HEK293T (cell line): ENCODE data around the gene MYCBPAP.

ENCODE experiments used
- ARNT ChIP-seq: fragments of 450-650 bp; IDR thresholded peaks from 2 replicates; pipeline ENCODE4 v1.6.1; 2017; ENCODE audit warnings: mild to moderate bottlenecking
- CTBP1 ChIP-seq: fragments of 450-650 bp; IDR thresholded peaks from 2 replicates; pipeline ENCODE4 v1.6.1; 2016; ENCODE audit warnings: borderline replicate concordance
- ELF4 ChIP-seq: fragments of 450-650 bp; IDR thresholded peaks from 2 replicates; pipeline ENCODE4 v1.6.1; 2017; ENCODE audit warnings: antibody characterized with exemption
- FOXA1 ChIP-seq: fragments of 450-650 bp; IDR thresholded peaks from 2 replicates; pipeline ENCODE4 v1.6.1; 2016; ENCODE audit warnings: mild to moderate bottlenecking
- FOXK2 ChIP-seq: fragments of 450-650 bp; IDR thresholded peaks from 2 replicates; pipeline ENCODE4 v1.6.1; 2016; ENCODE audit warnings: mild to moderate bottlenecking
- FOXM1 ChIP-seq: fragments of 450-650 bp; IDR thresholded peaks from 2 replicates; pipeline ENCODE4 v1.6.1; 2017; ENCODE audit warnings: mild to moderate bottlenecking, borderline replicate concordance
- HDGF ChIP-seq: fragments of 450-650 bp; IDR thresholded peaks from 2 replicates; pipeline ENCODE4 v1.6.1; 2017; ENCODE audit warnings: antibody characterized with exemption, borderline replicate concordance
- L3MBTL2 ChIP-seq: fragments of 450-650 bp; conservative IDR thresholded peaks from 2 replicates; pipeline ENCODE4 v1.6.1; 2016; ENCODE audit warnings: mild to moderate bottlenecking
- LEF1 ChIP-seq: fragments of 450-650 bp; IDR thresholded peaks from 2 replicates; pipeline ENCODE4 v1.6.1; 2017; ENCODE audit warnings: mild to moderate bottlenecking, borderline replicate concordance
- PKNOX1 ChIP-seq: fragments of 450-650 bp; IDR thresholded peaks from 2 replicates; pipeline ENCODE4 v1.6.1; 2016
- SP1 ChIP-seq: fragments of 450-650 bp; IDR thresholded peaks from 2 replicates; pipeline ENCODE4 v1.6.1; 2017
- SUZ12 ChIP-seq: fragments of 450-650 bp; IDR thresholded peaks from 2 replicates; pipeline ENCODE4 v1.6.1; 2016; ENCODE audit warnings: mild to moderate bottlenecking
- TARDBP ChIP-seq: fragments of 450-650 bp; IDR thresholded peaks from 2 replicates; pipeline ENCODE4 v1.6.1; 2016
- ZNF384 ChIP-seq: fragments of 450-650 bp; IDR thresholded peaks from 2 replicates; pipeline ENCODE4 v1.6.1; 2016

GRCh38 chr17:50535407-50535806 is 27.2 kb downstream of the MYCBPAP start:
- TF ChIP-seq ELF4 (no peak), FOXA1 (no peak), FOXM1 (no peak), HDGF (no peak), LEF1 (no peak), TARDBP (no peak), ZNF384 (no peak), FOXK2 (no peak), SP1 (no peak), CTBP1 (no peak), ARNT (no peak), SUZ12 (no peak), PKNOX1 (no peak), L3MBTL2 (no peak)
